HG03378 (cell line): Measurements from ENCODE around the gene KCNQ1OT1.

Experiments
- ATAC-seq: cut with Tn5 transposase; IDR thresholded peaks from one replicate; pipeline ENCODE4 v1.9.1; 2021; ENCODE audit warnings: mild to moderate bottlenecking, moderate library complexity; ENCODE audit not compliant: unreplicated experiment

KCNQ1OT1 gene

DNA sequence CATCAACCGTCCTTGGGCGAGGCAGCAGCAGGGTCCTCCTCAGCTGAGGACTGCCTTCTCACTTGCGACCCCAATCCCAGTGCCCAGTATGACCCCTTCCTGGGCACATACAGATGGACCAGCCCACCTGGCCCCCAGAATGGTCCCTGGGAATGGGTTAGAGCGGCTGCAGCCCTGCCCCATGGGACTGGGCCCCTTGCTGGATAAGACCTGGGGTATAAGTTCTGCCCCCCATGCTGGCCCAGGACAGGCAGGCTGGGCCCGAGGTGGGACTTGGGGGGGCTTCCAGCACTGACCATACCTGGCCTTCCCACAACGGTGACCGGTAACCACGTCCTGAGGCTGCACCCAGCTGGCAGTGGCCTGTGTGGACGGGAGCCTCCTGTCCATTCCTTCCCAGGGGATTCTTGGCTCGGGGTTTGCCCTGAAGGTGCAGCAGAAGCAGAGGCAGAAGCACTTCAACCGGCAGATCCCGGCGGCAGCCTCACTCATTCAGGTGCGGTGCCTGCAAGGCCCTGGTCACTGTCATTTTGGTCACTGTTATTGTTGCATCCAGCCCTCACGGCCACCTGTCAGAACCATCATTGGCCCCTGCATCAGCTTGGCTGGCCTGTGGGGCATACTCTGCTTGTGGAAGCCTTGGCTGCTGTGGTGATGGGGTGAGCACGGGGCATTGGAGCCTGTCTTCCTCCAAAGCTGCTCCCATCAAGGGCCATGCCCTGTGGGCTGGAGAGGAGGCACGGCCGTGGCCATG lies 114.8 kb downstream of the KCNQ1OT1 start:
- ATAC-seq: no peak

DNA sequence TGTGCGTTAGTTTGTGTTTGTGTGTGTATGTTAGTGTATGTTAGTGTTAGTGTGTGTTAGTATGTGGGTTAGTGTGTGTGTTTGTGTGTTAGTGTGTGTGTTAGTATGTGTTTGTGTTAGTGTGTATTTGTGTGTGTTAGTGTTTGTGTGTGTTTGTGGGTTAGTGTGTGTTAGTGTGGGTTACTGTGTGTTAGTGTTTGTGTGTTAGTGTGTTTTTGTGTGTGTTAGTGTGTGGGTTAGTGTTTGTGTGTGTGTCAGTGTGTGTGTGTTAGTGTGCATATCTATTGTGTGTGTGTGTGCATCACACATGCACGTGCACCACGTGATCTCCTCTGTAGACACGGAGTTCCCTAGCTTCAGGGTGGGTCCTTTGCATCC lies 115.4 kb downstream of the KCNQ1OT1 start:
- no peak for ATAC-seq

- no peak for ATAC-seq
Observed at GRCh38 chr11:2583605-2583958, 116.2 kb downstream of the KCNQ1OT1 start.

- ATAC-seq: no peak
Observed at GRCh38 chr11:2582946-2583604, 116.7 kb downstream of the KCNQ1OT1 start.

DNA sequence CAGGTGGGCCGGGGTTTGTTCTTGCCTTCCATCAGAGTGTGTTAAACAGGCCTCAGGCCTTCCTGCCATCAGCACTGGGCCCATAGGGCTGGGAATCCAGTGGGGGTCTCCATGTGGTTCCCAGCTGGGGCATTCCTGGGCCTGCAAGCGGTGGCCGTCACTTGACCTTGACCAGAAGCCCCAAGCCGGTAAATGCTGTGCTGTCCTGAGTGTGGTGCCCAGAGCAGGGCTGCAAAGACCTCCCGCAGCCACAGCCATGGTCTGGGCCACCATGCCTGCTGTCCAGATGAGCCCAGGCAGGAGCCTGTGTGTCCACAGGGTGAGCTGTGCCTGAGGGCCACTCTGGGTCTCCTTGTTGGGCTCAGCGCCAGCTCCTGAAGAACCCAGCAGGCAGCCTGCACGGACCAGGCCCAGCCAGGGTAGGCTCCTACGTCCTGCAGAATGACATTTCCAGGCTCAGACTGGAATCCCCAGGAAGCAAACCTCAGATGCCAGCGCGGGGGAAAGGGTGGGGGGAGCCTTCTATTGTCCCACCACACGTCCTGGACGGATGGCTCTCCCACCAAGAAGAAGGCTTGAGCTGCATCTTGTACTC lies 117.3 kb downstream of the KCNQ1OT1 start:
- no peak for ATAC-seq

- no peak for ATAC-seq
Observed at GRCh38 chr11:2581931-2582350, 117.9 kb downstream of the KCNQ1OT1 start.

DNA sequence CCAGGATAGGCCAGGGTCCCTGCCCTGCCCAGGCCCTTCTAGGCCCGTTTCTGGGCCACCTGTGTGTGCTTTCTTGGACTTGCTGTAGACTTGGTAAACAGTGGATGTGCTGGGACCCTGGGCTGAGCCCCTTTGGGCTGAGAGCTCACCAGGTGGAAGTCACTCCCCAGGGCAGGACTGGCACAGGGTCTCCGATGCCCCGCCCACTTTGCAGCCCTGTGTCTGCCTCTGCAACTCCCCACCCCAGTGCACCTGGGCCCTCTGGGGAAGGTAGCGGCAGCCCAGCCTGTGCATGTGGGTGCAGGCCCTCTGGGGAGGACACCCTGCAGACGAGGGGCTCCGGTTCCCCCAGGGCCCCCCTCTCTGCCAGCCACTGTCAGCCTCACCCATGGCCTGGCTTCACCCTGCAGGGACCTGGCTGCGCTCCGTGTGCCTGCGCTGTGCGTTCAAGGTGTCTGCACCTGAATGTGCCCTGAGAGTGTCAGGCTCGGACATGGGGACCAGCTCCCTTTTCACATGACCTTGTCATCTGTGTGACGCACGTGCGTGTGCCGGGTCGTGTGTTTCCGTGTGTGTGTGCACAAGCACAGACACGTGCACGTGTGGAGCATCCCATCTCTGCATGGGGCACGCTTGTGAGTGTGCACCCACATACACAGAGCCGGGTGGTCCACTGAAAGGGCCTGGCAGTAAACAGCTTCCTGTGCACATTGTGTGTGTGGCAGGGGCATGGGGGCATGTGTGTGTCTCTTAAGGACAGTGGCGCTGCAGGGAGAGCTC lies 118.5 kb downstream of the KCNQ1OT1 start:
- ATAC-seq: no peak

DNA sequence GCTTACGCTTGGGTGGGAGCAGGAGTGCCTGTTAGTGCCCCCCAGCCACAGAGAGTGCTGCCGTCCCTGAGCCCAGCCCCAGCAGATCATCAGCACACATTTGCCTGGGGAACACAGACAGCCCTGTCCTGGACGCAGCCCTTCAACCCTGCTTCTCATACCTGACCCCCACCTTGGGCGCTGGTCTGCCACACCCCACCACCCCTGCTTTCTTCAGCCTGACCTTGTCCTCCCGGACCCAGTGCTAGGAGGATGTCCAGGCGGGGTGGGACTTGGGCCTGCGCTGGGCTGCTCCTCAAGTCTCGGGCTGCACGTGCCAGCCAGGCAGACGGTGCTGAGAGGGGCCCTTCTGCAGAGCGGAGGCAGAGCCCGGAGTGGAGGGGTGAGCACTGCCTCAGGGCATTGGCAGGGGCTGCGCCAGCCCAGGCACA lies 119.2 kb downstream of the KCNQ1OT1 start:
- no peak for ATAC-seq

GRCh38 chr11:2580061-2580421 lies 119.8 kb downstream of the KCNQ1OT1 start:
- ATAC-seq: no peak

GRCh38 chr11:2579315-2580060 lies 120.3 kb downstream of the KCNQ1OT1 start:
- ATAC-seq: no peak

DNA sequence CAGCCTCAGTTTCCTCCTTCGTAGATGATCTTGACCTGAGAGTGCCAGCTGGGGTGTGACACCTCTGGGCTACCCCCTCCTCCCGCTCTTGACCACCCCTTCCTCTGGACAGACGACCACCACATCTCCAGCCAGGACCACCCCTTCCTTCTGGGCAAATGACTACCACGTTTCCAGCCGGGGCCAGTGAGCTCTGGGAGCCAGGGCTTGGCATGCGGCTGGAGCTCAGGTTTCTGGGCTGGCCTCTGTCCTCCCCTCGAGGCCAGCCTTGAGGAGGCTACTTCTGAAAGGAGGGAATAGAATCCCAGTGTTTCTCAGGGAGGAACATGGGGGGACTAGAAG lies 120.9 kb downstream of the KCNQ1OT1 start:
- ATAC-seq: no peak

DNA sequence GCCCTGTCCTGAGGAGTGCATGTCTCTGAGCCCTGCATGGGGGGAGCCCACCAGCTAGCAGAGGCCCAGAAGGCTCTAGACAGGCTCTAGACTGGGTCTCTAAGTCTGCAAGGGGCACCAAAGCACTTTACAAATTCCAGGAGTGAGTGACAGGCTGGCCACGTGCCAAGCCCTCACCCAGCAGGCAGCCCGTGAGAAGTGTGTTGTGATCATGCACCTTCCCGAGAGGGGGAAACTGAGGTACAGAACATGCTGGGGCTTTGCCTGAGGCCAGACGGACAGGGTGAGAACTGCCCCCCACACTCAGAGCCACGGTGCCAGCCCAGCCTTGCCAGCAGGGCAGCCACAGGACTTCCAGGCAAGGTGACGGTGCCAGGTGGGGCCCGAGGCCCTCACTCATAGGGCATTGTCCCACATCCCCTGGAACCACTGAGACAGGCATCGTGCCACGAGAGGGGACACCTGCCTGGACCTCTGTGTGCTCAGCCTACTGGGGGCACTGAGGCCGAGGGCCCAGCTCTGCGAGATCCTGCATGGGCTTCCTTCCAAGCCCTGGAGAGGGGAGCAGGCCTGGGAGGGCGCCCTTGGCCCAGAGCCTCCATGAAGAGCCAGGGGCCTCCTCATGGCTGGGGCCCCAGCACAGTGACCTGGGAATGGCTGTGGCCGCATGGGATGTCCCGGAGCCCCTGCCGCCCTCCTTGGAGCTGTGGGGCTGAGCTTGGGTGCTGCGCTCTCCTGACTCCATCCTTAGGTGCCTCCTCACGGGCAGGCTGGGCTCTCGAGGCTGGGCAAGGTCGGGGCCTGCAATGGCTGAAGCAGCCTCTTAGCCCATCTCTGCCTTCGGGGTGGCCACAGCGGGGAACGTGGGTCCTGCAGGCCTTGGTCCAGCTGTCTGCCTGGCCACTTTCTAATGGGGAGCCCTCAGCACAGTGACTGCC lies 121.5 kb downstream of the KCNQ1OT1 start:
- no peak for ATAC-seq

GRCh38 chr11:2577031-2577990 lies 122.5 kb downstream of the KCNQ1OT1 start:
- no peak for ATAC-seq

- ATAC-seq: no peak
Observed at GRCh38 chr11:2576549-2576948, 123.2 kb downstream of the KCNQ1OT1 start.

DNA sequence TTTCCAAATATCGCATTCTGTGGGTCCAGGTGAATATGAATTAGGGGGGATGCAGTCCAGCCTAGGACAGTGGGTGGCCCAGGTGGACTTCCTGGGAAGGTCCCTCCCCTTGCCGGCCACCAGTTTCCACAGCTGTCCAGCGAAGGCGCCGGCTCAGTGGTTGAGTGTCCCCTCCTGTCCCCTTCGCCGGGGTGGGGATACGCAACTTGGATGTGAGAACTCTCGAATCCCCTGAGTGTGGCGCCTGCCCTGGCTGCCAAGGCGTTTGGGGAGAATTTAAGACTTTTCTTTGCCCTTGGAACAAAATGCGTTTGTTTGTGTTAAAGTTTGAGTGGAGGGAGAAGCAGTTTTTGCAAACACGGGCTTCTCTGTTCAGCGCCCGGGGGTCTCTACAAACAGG lies 123.7 kb downstream of the KCNQ1OT1 start:
- no peak for ATAC-seq

DNA sequence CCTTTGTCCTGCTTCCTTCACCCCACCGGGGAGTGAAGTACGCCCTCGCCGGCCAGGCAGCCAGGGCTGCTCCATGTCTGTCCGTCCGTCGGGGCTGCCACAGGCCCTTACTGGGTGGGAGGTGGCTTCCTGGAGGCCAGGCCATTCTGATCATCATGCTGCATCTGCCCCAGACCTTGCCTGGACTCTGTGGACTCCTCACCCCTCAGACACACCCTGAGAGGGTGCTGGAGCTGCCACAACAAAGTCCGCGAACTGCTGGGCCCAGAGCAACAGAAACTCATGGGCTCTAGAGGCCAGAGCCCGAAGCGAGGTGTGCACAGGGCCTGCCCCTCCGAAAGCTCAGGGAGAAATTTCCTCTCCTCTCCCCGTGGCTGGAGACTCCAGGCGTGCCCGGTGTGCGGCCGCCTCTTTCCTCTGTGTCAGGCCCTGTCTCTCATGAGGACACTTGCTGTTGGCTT lies 124.2 kb downstream of the KCNQ1OT1 start:
- no peak for ATAC-seq

GRCh38 chr11:2574553-2575535 lies 125.0 kb downstream of the KCNQ1OT1 start:
- ATAC-seq: no peak
